ENCODE measurements around the gene PIMREG.

PIMREG gene, protein sequence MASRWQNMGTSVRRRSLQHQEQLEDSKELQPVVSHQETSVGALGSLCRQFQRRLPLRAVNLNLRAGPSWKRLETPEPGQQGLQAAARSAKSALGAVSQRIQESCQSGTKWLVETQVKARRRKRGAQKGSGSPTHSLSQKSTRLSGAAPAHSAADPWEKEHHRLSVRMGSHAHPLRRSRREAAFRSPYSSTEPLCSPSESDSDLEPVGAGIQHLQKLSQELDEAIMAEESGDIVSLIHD

DNA sequence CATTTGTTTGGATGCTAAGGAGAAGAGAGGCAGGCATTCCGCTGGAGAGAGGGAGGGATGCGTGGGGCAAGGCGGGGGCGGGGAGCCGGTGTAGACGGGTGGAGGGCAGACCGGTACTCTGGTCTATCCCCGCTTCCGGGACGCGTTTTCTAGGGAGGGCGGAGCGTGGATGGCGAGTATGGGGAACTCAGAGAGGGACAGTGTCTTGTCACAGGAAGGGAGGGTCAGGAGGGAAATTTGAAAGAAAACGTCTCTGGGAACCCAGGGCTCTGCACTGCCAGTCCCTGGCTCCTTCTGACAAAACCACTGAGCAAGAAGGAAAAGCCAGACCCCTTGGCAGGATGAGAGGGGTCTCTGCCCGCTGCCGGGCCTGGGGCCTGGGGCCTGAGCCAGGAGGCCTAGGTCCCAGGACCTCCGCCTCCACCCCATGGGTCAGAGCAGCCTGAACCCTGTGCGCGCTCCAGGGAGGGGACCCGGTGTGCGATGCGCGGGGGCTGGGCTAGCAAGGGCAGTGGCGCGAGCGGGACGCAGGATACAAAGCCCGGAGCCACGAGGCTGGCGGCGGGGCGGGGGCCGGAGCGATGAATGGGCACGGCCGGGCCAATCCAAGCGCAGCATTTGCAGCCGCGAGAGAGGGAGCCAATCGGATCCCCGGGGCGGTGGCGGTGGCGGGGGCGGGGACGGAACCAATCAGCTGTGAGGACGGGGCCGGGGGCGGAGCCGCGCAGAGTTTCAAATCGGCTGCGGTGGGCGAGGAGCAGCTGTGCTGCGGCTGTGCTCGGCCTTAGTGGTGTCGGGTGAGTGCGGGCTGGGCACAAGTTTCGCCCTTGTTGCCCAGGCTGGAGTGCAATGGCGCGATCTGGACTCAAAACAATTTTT lies at the start of gene PIMREG:
Gene PIMREG, plus strand, starts transcription at position 764 of the 879 bp plus-strand sequence. CDS start 656 bp downstream, outside the sequence.
- peak; percentile 85 for DNase-seq

DNA sequence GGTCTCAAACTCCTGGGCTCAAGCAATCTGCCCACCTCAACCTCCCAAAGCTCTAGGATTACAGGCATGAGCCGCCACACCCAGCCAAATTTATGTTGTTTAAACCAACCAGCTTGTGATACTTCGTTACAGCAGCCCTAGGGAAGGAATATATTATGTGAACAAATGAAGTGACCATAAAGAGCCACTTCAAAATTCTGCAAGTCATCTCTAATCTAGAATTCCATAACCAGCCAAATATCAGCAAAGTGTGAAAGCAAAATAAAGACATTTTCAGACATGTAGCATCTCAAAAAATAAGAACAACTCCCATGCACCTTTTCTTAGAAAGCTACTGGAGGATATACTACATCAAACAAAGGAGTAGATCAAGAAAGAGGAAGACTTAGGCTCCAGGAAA lies 45.3 kb upstream of the PIMREG start:
- no peak for DNase-seq

DNA sequence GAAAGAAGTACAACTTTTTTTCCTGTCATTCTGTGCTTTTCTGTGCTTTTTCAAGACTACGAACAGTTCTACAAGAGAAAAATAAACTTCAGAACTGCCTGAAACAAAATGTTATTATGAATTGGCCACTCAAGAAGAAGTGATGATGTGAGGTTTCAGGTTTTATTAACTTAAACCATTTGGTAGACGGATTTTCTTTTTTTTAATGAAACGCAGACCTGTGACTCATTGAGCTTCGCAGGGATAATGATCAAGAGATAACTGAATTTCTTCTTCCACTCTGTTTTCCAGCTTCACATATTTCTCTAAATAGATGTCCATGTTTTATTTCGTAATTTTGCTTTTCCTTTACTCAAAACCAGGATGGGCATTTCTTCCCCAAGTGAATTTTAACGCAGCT lies 42.0 kb upstream of the PIMREG start:
- no peak for DNase-seq

DNA sequence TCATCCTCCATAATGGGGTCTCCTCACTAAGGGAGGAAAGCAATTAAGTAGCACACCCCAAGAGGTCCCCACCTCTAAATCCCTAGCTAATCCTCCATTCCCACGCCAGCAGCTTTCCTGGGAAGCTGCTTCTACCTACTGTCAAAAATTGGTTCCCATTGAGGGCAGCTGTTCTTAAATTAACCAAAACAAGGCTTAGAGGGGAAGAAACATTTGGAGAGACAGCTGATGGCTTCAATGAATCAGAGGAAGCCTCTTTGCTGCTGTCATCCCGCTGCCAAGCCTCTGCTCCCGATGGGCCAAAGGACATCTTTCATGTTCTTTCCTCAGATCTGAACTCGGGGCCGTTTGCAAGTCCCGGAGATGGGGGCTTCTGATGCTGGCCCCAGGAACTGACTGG lies 36.0 kb upstream of the PIMREG start:
- no peak for DNase-seq

DNA sequence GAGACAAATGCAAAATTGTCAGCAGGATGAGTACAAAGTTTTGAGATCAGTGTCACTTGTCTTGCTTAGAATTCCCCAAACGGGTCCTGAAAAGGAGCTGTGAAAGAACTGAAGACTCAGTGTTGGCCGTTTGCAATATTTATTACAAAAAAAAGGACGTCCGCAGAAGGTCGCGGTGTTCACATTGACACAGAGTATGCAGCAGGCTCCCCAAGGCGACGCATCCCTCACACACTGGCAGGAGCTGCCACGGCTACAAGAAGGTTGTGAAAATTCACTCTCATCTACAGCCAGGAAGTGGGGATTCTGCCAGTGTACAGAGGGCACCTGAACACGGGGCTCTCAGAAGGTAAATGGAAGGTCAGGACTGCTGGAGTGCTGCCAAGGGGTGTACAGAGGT lies 35.5 kb upstream of the PIMREG start:
- DNase-seq, result no peak

DNA sequence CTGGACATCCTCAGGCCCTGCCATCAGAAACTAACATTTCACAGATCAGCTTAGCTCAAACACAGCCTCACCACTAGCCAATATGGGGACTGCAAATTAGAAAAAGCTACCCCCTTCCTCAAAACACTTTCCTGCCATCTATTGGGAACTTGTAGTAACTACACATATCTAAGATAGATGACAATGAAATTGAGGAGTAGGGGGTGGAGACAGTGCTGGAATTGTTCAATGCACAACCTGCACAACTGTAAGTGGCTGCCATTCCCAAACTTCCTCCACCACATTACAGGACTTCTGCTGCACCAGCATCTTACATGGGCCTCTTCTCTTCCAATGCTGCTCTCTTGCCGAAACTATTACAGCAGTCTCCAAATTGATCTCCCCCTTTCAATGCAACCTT lies 31.2 kb upstream of the PIMREG start:
- peak; percentile 18 for DNase-seq

DNA sequence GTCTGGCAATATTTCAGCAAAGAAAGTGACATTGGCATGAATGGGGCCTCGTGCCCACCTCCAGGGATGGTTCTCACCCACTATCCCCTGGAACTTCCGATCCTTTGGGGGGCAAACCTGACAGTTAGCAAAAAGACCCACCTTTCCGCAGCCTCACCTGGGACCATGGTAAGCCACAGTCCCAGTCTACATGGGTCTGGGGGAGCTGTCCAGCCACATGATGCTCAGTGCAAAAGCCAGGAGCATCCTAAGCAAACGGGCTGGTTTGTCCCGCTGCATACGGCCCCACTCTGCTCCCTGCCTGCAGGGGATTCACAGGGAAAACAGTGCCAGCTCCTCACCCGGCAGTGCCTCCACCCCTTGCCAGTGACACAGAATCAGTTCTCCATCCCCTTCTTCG lies 28.6 kb upstream of the PIMREG start:
- DNase-seq, result no peak

DNA sequence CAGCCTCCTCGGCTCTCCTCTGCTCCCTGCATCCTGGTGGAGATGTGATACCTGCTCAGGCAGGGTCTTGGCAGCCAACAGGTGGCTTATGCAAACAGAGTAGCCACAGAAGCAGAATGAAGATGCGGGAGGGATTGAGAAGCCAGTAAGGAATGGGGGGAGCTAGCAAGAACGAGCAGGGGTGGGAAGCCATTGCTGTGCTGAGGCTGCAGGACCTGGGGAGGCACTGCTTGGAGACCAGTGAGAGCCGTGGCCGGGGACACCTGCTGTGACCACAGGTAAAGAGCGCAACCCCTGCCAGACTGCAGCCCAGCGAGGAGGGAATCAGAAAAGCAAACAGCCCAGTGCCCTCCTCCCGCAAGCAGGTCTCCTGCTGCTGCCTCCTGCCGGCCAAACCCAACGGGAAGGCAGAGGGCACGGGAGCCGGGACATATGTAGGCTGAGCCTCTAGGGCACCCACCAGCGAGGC lies 24.0 kb upstream of the PIMREG start:
- no peak for DNase-seq

DNA sequence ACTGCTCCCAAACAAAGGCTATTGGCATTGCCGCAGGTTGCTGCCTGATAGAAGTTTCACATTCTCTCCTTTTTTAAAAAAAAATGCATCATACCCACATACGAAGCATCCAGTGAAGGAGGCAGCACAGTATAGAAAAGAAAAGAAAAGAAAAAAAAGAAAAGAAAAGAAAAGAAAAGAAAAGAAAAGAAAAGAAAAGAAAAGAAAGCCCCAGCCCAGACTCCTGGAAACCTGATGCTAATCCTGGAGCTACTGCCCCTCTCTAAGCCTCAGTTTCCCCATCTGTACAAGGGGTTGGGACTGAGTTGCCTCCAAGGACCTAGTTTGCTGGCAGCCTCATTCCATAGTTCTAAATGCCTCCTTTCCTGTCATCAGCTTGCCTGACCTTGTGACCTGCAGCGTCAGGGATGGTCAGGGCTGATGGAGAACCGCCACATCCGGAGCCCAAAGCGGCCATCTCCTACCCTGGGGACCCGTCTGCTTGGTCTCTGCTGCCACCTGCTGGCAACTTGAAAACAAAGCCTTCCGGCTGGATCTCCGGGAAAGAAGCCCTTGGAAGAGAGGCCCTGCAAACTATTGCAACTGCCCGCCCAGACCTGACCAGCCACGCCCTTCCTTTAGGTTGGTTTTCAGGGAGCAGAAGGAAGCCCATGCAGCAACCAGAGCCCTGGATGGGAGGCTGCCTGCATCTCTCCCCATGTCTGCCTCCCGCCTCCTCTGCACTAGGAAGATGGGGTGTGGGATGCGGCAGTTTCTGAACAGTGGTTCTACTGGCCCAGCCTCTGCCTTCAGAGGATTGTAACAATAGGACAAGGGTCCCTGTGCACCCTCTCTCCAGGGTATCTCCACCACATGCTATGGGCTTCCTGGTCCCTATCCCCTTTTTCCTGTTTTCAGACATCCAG lies 22.3 kb upstream of the PIMREG start:
- DNase-seq, result peak; percentile 67

DNA sequence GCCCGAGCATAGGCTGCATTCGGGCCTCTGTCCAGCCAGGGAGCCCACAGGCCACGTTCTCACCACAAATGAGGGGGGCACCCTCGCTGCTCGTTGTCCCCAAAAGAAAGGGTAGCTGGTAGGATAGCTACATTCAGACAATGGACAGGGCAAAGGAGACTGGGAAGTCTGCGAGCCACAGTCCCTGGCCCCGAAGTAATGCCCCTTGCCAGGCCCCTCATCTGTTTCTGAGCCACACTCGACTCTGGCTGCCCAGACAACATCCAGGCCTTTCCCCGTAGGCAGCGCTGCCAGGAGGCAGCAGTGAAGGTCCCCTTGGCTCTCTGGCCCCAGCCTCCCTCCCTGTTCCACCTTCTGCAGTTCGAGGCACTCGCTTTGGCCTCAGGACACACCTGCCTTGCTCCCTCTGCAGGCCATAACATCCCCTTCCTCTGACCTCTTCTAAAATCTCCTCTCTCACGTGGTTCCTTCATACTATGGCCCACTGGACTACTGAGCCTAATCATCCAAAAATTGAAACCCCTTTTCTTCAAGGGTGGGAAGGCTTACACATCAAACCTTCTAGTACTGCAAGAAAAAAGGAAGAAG lies 21.5 kb upstream of the PIMREG start:
- DNase-seq, result no peak

DNA sequence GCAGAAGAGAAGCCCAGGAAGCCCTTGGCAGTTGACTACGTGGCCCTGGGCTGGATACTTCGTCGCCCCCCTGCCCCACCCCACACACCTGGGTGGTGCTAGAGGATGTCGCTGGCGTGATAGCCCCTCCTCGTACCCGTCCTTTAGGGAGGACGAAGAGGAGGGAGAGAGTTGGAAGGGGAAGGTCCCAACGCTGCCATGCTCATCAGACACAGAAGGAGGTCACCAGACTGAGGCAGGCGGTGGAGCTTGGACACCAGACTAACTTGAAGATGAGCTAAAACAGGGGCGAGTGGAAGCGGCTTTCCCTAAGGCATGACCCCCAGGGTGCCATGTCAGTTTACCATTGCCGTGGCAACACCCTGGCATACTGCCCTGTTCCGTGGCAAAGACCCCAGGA lies 20.3 kb upstream of the PIMREG start:
- DNase-seq, result no peak

DNA sequence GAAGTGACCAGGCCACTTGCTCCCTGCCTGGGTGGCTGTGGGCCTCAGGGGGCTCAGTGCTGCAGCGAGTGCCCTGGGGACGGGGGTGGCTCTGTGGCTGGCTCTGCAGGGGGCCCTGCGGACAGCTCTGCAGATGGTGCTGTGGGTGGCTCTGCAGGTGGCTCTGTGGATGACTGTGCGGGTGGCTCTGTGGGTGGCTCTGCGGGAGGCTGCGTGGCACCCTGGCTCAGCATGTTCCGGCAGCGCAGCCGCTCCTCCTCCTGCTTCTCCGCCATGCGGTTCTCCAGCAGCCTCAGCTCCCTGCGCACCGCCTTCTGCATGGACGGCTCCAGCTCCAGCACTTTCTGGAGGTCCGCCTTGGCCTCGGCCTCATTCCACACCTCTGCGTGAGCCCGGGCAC lies 18.8 kb upstream of the PIMREG start:
- no peak for DNase-seq

DNA sequence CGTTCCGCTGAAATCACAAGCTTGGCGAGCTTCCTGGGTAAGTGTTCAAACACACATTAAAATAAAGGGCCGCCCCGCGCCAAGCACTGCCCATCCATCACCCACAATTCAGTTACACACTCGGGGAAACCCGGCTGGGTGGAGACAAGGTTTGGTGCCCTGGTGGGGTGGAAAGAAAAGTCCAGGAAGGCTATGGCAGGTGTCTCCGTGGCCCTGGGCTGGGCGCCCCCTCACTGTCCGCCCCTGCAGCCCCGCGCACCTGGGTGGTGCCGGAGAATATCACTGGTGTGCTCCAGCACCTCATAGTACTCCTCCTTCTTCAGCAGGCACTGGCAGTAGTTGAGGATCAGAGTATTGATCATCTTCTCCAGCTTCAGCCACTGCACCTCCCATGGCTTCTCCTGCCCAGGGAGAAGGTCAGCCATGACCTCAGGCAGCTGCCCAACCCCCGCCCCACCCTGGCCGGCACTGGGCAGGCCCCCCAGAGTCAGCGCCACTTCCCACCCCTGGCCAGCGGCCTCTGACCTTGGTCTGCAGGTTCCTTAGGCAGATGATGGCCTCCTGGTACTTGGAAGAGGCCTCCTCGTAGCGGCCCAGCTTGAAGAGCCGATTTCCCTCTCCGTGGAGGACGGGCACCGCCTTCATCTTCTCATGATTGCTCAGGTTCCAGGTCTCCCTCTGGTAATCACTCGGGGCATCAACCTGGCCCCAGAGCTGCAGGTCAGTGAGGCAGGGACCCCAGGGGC lies 17.7 kb upstream of the PIMREG start:
- no peak for DNase-seq

DNA sequence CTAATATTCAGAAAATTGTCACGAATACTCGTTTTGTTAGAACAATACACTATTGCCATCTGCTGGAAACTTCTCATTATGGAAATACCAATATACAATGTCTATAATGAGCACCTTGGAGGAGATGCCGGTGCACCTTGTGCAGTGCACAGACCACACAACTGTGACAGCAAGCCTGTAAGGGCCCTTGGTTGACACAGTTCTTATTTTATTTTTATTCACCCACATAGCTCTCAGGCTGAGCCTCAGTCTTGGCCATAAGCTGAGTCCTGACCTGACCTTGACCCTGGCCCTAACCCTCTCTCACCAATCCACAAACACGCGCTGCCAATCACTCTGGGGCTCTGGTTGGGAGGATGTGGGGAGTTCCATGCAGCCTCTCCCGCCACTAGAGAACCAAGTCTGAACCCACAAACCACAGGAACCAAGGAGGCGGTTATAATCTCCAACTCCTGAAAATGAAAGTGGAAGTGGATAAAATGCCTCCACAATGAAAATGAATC lies 16.9 kb upstream of the PIMREG start:
- DNase-seq, result peak; percentile 1

DNA sequence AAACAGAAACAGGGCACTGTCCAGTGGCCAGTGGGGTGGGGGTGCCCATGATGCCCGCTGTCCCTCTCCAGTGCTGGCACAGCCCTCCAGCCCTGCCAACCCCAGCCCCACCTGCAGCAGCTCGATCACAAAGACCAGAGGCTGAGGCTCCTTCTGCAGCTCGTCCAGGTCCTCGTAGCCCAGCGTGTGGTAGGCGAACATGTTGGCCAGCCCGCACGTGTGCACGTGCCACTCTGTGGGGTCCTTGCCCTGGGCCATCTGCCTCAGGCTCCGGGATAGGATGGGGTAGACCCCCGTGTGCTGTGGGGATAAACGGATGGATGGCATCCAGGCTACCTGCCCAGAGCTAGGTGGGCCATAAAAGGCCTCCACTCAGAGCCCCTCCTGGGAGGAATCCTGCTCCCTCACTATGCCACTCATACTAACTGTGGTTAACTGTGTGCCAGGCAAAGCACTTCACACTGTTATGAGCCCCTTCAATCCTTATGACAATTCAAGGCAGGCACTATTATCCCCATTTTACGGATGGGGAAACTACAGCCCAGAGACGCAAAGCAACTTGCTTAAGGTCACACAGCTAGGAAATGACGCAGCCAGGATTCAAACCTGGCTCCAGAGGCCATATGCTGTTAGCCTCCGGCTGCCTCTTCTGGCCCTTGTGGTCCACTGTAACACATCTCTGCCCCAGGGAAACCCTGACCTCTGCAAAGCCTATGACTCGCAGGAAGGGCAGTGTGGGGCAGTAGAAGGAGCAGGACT lies 15.9 kb upstream of the PIMREG start:
- DNase-seq, result no peak

DNA sequence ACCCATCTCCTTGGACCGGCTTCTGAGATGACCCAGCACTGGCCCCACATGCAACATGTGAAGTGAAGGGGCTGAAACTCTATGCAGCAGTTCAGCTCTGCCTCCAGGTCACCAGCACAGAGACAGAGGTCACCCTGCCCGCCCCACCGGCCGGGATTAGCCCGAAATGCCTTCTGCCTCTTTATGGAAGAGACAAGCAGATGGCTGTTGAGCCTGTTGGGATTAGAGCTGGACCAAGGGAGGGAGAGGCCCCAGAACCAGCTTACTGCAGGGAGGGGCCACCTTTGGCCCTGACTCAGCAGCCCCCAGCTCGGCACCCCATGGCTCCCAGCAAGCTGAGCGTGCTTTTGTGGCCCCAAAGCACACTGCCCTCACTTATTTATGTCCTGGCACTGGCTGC lies 15.0 kb upstream of the PIMREG start:
- no peak for DNase-seq

DNA sequence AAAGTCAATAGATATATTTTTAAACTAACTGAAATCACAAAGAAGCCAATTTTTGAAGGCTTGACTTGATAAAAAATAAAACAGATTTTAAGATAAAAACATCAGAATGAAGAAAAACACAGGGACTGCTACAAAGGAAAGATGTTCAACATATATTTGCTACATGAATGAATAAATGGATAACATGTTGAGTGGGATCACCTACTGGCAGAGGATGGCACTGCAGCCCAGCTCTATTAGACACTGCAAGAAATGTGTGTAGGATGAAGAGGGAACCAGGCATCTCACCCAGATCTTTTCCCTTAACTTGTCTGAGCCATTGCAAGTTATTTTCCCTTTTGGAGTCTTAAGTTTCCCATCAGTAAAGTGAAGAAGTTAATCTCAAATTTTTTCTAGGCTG lies 13.5 kb upstream of the PIMREG start:
- DNase-seq, result no peak

DNA sequence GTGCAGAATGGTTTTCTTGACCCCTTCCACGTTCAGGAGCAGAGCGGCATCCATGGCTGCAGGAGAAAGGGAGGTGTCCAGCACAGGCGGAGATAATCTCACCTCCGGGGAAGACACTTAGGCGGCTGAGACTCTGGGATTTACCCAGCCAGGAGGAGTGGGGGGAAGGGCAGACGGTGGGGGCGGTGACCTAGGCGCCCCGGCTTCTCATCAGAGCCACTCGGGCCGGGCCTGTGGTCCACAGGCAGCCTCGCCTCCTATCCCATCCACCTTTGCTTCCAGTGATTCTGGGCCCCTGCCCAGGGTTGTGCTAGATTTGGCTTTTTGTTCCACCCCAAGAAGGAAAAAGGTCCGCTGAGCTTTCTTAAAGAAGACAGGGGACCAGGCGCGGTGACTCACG lies 9.2 kb upstream of the PIMREG start, which contains the start of gene AIPL1:
Gene AIPL1, minus strand, starts transcription at position 71 of the 400 bp plus-strand sequence. Its CDS starts 17 bp downstream, at position 54.
- DNase-seq, result no peak

DNA sequence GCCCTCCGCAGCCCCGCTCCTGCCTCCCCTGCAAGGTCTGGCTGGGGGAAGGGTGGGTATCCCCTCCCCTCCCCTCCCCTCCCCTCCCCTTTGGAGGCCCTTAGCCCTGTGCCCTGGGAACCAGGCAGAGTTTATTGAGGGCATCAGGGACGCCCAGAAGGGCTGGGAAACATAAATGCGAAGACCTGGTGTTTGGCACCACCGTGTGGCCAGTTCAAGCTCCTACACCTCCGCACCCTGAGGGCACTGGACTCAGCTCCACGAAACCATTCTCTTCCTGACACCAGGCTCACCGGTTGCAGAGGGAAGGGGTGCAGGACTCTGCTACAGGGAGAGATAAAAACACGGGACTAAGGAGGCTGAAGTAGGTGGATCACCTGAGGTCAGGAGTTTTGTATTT lies 8.3 kb upstream of the PIMREG start:
- DNase-seq, result peak; percentile 51

DNA sequence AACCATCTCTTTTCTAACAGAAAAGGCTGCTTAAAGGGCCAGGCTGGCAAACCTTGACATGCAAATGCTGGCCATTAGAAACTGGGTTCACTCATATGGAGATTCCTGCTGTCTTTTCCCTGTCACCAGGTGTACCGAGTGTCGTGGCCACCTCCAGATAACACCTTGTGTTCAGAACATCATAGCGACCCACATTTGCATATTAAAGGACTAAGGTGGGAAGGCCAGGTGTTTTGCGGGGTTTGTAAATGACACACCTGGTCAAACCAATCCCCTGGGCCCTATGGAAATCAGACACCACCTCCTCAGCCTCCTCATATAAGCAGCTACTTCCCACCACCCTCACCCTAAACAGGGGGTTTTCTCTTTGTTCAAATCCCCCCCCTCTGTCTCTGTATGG lies 6.8 kb upstream of the PIMREG start:
- no peak for DNase-seq

DNA sequence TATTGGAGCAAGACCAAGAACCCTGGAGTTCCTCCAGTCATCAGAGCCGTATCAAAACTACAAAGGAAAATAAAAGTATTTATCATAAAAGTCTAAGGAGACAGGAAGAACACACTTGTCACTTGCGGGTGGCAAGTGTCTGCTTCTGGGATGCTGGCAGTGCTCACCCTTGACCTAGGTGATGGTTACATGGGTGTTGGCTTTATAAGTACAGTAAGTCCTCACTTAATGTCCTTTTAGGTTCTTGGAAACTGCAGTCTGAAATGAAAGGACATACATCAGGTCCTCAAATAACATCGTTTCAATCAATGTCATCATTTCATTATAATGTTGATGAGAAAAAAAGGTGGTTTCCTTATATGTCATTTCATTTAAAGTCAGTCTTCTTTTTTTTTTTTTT lies 6.3 kb upstream of the PIMREG start:
- DNase-seq, result no peak

All from kidney glomerular epithelial cell (primary cell).